HepG2 (cell line): Measurements from ENCODE around the gene FKBP10. TPM values are rescaled to one million over a fixed set of nuclear protein-coding genes. Genes with fewer than 3 reads are reported as not detected.

Experiments
- GATAD1 ChIP-seq: IDR thresholded peaks from 2 replicates; pipeline ENCODE4 v1.6.1; 2016; ENCODE audit warnings: missing genetic modification reagents, missing compliant biosample characterization
- HMG20B ChIP-seq: conservative IDR thresholded peaks from 2 replicates; pipeline ENCODE4 v1.6.1; 2016; ENCODE audit warnings: missing genetic modification reagents, missing compliant biosample characterization
- HOXA9 ChIP-seq: sonication (generic); formaldehyde crosslinking; IDR thresholded peaks from 2 replicates; pipeline ENCODE4 v1.8.1; 2022; ENCODE audit warnings: missing genetic modification reagents, mild to moderate bottlenecking, moderate library complexity, borderline replicate concordance
- RERE ChIP-seq: IDR thresholded peaks from 2 replicates; pipeline ENCODE4 v1.6.1; 2016; ENCODE audit warnings: low read depth, missing genetic modification reagents, missing compliant biosample characterization
- SIX4 ChIP-seq: sonication (generic); formaldehyde crosslinking; IDR thresholded peaks from 2 replicates; pipeline ENCODE4 v1.4.0; 2020; ENCODE audit warnings: missing genetic modification reagents
- ZNF264 ChIP-seq: sonication (generic); formaldehyde crosslinking; IDR thresholded peaks from 2 replicates; pipeline ENCODE4 v1.4.0; 2020; ENCODE audit warnings: missing genetic modification reagents
- ZNF318 ChIP-seq: sonication (generic); formaldehyde crosslinking; IDR thresholded peaks from 2 replicates; pipeline ENCODE4 v1.4.0; 2020; ENCODE audit warnings: mild to moderate bottlenecking, missing genetic modification reagents
- ZNF761 ChIP-seq: sonication (generic); formaldehyde crosslinking; conservative IDR thresholded peaks from 2 replicates; pipeline ENCODE4 v1.4.0; 2020; ENCODE audit warnings: mild to moderate bottlenecking, missing genetic modification reagents
- polyA plus RNA-seq, 8 experiments: library from polyadenylated mRNA; depleted of rRNA in 3 of 8; stranded (reverse) in 7 of 8; unstranded in 1 of 8; fragments of >200 nt; fragmentation: Illumina TruSeq in 4 of 8; extraction: Trizol in 4 of 8; gene quantifications; 2 replicates each; pipeline versions ENCODE4 v1.2.1 to v1.2.3, GENCODE V29; 2011 to 2016; ENCODE audit warnings: low read depth in 4 of 8, missing spikeins in 1 of 8, mixed read lengths in 1 of 8; ENCODE audit not compliant: insufficient read depth in 1 of 8
- total RNA-seq, 5 experiments: library from RNA; depleted of rRNA; stranded (reverse); fragments of >200 nt; fragmentation: Illumina TruSeq; extraction: Trizol; gene quantifications; 2 replicates each; pipeline ENCODE4 v1.2.3, GENCODE V29; 2016; ENCODE audit warnings: low read depth in 1 of 5
- TF ChIP-seq, protein P1 (sequence below): sonication (generic); formaldehyde crosslinking; IDR thresholded peaks from 2 replicates; pipeline ENCODE4 v1.4.0; 2020; ENCODE audit warnings: mild to moderate bottlenecking, missing genetic modification reagents

The FKBP10 gene
- total and polyA plus RNA-seq, 2 of the 13 experiments (the other 11 are each of a cell fraction or from before 2014, with no cell fraction given): 149 to 573 TPM

- TF ChIP-seq ZNF318 (peak; percentile 40; the same call in 1 of the 2 replicates), HMG20B (CRISPR knock-in tag) (no peak), ZNF264 (CRISPR knock-in tag) (peak; percentile 78), SIX4 (no peak), HOXA9 (CRISPR knock-in tag) (peak; percentile 78), RERE (CRISPR knock-in tag) (0 out of 2 replicates have a peak, but pooled peaks have one; percentile 11), GATAD1 (CRISPR knock-in tag) (no peak; the same call in 1 of the 2 replicates), ZNF761 (CRISPR knock-in tag) (0 out of 2 replicates have a peak, but pooled peaks have one; percentile 38)
- TF ChIP-seq, protein P1, sequence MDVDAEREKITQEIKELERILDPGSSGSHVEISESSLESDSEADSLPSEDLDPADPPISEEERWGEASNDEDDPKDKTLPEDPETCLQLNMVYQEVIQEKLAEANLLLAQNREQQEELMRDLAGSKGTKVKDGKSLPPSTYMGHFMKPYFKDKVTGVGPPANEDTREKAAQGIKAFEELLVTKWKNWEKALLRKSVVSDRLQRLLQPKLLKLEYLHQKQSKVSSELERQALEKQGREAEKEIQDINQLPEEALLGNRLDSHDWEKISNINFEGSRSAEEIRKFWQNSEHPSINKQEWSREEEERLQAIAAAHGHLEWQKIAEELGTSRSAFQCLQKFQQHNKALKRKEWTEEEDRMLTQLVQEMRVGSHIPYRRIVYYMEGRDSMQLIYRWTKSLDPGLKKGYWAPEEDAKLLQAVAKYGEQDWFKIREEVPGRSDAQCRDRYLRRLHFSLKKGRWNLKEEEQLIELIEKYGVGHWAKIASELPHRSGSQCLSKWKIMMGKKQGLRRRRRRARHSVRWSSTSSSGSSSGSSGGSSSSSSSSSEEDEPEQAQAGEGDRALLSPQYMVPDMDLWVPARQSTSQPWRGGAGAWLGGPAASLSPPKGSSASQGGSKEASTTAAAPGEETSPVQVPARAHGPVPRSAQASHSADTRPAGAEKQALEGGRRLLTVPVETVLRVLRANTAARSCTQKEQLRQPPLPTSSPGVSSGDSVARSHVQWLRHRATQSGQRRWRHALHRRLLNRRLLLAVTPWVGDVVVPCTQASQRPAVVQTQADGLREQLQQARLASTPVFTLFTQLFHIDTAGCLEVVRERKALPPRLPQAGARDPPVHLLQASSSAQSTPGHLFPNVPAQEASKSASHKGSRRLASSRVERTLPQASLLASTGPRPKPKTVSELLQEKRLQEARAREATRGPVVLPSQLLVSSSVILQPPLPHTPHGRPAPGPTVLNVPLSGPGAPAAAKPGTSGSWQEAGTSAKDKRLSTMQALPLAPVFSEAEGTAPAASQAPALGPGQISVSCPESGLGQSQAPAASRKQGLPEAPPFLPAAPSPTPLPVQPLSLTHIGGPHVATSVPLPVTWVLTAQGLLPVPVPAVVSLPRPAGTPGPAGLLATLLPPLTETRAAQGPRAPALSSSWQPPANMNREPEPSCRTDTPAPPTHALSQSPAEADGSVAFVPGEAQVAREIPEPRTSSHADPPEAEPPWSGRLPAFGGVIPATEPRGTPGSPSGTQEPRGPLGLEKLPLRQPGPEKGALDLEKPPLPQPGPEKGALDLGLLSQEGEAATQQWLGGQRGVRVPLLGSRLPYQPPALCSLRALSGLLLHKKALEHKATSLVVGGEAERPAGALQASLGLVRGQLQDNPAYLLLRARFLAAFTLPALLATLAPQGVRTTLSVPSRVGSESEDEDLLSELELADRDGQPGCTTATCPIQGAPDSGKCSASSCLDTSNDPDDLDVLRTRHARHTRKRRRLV: peak; percentile 76; the same call in 1 of the 2 replicates
These were observed 1.0 kb upstream of the FKBP10 start, which contains the start of gene P3H4 (continued) for GRCh38 chr17:41811549-41812380.
